ENCODE results near the gene KANSL1.

The KANSL1 gene

DNA sequence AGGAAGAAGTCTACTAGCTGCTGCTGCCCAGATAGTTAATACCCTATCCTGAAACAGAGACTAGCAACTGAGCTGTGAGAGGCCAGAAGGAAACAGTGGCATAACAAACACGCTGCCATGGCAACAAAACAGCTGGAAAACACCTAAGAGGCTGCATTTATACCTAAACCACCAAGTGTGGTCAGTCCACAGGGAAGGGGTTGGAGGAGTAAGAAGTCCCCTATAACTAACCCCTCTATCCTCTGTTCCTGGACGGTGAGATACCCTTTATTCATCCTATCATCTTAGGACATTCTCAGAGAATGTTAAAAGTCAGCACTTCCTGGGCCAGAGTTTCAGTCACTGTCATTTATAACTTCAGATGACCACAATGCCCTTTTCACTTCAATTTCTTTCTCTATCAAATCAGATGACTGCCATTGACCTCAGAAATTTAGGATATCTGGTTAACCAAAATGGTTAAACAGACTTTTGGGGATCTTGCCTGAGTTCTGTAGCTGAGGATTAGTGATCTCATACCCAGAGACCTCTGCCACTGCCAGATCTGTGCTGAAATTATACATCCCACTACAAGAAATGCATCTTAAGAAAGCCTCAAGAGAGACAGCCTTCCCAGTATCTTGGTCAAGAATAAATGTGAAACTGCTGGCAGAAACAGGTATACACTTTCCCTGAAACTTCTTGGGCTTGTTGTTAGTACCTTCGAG lies 158.0 kb downstream of the KANSL1 start:
- DNase-seq (ENCODE audit: low read depth), result no peak
- H3K4me3 ChIP-seq (ENCODE audit: low read depth, low read length), result no peak overlapping the region
- TF ChIP-seq, protein P1, sequence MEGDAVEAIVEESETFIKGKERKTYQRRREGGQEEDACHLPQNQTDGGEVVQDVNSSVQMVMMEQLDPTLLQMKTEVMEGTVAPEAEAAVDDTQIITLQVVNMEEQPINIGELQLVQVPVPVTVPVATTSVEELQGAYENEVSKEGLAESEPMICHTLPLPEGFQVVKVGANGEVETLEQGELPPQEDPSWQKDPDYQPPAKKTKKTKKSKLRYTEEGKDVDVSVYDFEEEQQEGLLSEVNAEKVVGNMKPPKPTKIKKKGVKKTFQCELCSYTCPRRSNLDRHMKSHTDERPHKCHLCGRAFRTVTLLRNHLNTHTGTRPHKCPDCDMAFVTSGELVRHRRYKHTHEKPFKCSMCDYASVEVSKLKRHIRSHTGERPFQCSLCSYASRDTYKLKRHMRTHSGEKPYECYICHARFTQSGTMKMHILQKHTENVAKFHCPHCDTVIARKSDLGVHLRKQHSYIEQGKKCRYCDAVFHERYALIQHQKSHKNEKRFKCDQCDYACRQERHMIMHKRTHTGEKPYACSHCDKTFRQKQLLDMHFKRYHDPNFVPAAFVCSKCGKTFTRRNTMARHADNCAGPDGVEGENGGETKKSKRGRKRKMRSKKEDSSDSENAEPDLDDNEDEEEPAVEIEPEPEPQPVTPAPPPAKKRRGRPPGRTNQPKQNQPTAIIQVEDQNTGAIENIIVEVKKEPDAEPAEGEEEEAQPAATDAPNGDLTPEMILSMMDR (IDR thresholded peaks at IDR 0.05; ENCODE audit: low read depth, low read length), result no peak
- TF ChIP-seq MYC (IDR thresholded peaks at IDR 0.05; ENCODE audit: low read depth, low read length), result no peak
- TF ChIP-seq, protein P2, sequence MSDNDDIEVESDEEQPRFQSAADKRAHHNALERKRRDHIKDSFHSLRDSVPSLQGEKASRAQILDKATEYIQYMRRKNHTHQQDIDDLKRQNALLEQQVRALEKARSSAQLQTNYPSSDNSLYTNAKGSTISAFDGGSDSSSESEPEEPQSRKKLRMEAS (IDR thresholded peaks at IDR 0.05; ENCODE audit: low read depth, low read length), result no peak

DNA sequence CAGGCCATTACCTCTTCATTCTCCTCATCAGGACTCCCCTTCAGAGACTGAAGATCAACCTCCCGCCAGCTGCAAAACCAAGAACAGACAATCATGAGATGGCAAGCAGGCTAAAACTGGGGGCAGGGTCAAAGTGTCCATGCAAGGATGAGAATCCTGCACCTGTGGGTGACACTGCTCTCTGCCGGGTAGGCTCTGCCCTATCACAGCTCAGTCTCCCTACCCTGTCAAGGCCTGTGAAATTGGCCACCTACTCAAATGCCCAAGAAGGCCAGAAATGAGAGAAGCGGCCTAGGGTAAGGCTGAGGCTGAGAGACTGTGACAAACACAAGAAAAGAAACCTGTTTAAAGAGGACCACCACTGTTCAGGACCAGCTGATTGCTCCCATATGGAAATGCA lies 159.8 kb downstream of the KANSL1 start:
- TF ChIP-seq POLR2A (IDR thresholded peaks at IDR 0.05; ENCODE audit: extremely low read depth, insufficient read length), result no peak
- TF ChIP-seq MYC (IDR thresholded peaks at IDR 0.05; ENCODE audit: low read depth, low read length), result no peak
- TF ChIP-seq, protein P1 (IDR thresholded peaks at IDR 0.05; ENCODE audit: low read depth, low read length), result no peak
- TF ChIP-seq, protein P2 (IDR thresholded peaks at IDR 0.05; ENCODE audit: low read depth, low read length), result no peak
- no peak overlapping the region for H3K4me3 ChIP-seq (ENCODE audit: low read depth, low read length)
- DNase-seq (ENCODE audit: low read depth), result no peak

DNA sequence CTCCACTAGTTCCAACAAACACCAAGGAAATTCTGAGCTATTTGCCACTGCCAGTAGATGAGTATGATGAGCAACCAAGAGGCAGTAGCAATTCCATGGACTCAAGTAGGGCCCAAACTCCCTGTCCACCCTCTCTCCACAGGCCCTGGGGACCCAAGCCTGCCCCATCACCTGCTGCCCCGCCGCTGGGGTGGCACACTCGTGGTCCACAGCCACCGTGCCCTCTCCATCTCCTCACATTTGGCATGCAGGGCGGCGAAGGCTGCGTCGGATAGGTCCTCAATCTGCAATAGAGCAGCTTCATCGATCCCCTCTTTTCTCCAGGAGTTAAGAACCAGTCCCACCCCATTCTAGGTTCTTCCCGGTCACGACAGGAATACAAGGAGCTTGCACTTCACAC lies 160.3 kb downstream of the KANSL1 start:
- DNase-seq (ENCODE audit: low read depth), result no peak
- TF ChIP-seq, protein P2 (IDR thresholded peaks at IDR 0.05; ENCODE audit: low read depth, low read length), result no peak
- TF ChIP-seq, protein P1 (IDR thresholded peaks at IDR 0.05; ENCODE audit: low read depth, low read length), result no peak
- TF ChIP-seq MYC (IDR thresholded peaks at IDR 0.05; ENCODE audit: low read depth, low read length) (no peak), POLR2A (IDR thresholded peaks at IDR 0.05; ENCODE audit: extremely low read depth, insufficient read length) (no peak)
- no peak overlapping the region for H3K4me3 ChIP-seq (ENCODE audit: low read depth, low read length)

DNA sequence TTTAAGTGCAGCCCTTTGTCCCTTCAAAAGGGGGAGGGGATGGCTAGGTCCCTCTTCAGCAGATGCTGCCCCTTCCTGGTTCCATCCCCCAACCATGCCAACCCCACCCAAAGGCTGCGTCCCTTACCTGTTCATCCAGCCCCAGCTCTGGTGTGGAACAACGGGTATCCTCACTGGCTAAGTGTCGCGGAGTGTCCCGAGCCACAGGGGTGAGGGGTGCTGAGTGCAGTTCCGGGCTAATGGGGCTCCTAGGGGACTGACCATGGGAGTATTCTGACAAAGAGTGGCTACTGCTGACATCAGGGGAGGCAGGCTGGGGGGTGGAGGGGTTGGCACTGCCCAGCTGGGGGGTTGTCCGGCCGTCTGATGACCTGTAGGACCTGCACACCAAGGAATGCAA lies 161.3 kb downstream of the KANSL1 start:
- no peak overlapping the region for H3K4me3 ChIP-seq (ENCODE audit: low read depth, low read length)
- DNase-seq (ENCODE audit: low read depth), result no peak
- TF ChIP-seq, protein P1 (IDR thresholded peaks at IDR 0.05; ENCODE audit: low read depth, low read length), result no peak
- TF ChIP-seq MYC (IDR thresholded peaks at IDR 0.05; ENCODE audit: low read depth, low read length), result no peak
- TF ChIP-seq POLR2A (IDR thresholded peaks at IDR 0.05; ENCODE audit: extremely low read depth, insufficient read length), result no peak
- TF ChIP-seq, protein P2 (IDR thresholded peaks at IDR 0.05; ENCODE audit: low read depth, low read length), result no peak

DNA sequence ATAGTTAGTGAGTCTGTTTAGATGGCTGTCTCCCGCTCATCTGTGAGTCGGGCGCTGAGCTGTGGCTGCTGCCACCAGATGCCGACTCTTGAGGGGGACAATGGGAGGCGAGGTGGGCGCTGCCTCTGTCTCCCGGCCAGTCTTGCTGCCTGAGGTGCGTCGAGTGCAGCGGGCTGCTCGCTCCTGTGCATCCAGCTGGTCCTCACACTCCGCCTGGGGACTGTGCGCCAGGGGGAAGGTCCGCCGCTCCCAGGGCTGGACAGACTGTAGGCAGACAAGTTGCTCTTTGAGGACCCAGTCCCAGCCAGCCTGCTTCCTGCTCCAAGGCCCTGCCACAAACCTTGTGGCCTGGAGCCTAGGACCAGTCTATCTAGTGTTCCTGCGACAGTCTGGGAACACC lies 161.8 kb downstream of the KANSL1 start:
- TF ChIP-seq, protein P1 (IDR thresholded peaks at IDR 0.05; ENCODE audit: low read depth, low read length), result no peak
- TF ChIP-seq, protein P2 (IDR thresholded peaks at IDR 0.05; ENCODE audit: low read depth, low read length), result no peak
- TF ChIP-seq MYC (IDR thresholded peaks at IDR 0.05; ENCODE audit: low read depth, low read length), result no peak
- no peak for TF ChIP-seq POLR2A (IDR thresholded peaks at IDR 0.05; ENCODE audit: extremely low read depth, insufficient read length)
- H3K4me3 ChIP-seq (ENCODE audit: low read depth, low read length), result no peak overlapping the region
- no peak for DNase-seq (ENCODE audit: low read depth)

Measured in NB4 (cell line).